ENCODE measurements around the gene CREB3L1. TPM values are rescaled to one million over a fixed set of nuclear protein-coding genes. Genes with fewer than 3 reads are reported as not detected.
A peak's percentile ranks its signal among the peaks of the same experiment; 100 is the strongest.

Gene CREB3L1
- total and polyA plus RNA-seq, 2 of the 13 experiments (the other 11 are each of a cell fraction or from before 2014, with no cell fraction given) = not detected

- no peak for TF ChIP-seq ZBED4 (CRISPR knock-in tag; IDR thresholded peaks at IDR 0.05; ENCODE audit: borderline replicate concordance)
These were observed 13.4 kb upstream of the CREB3L1 start (continued) for GRCh38 chr11:46264030-46264429.

- BruUV-seq (replicated peaks) = no TSS peak
- no peaks in the 10 kb centered on the region for H4K20me1 ChIP-seq (ENCODE audit: insufficient read depth, low read length)
- ChIA-PET POLR2A (no interaction called here), CTCF (ENCODE audit: low intra/inter-chr PET ratio, low total read pairs) (no interaction called here)
- intact Hi-C loops (cut with micrococcal nuclease; ENCODE audit: unreplicated experiment) (no loop called here), in situ Hi-C loops (cut with HindIII; ENCODE audit: extremely low pct_ligation_motif_present, low pct_unique_long_range_greater_than_20kb) (no loop called here)
- H3K79me2 ChIP-seq (ENCODE audit: insufficient read depth, low read length) = no peaks in the 10 kb centered on the region
- no peak overlapping the region for H2AFZ ChIP-seq (ENCODE audit: low read length)
- no peaks in the 10 kb centered on the region for H3K9me3 ChIP-seq (ENCODE audit: low read length)
- no peak for ATAC-seq
- TF ChIP-seq HMGXB4 (CRISPR knock-in tag; IDR thresholded peaks at IDR 0.05; ENCODE audit: borderline replicate concordance in 1 of 2, low read depth in 1 of 2) = no peak
- 0 out of 2 replicates have a peak, but pooled peaks have one; percentile 46 for TF ChIP-seq ZNF652 (CRISPR knock-in tag; IDR thresholded peaks at IDR 0.05; ENCODE audit: borderline replicate concordance, low read depth)
- no peak for TF ChIP-seq CEBPB (IDR thresholded peaks at IDR 0.05; ENCODE audit: borderline replicate concordance, low read depth, low read length)
- H3K9ac ChIP-seq (ENCODE audit: insufficient read depth, low read depth, low read length) = no peak overlapping the region
- H3K27me3 ChIP-seq (ENCODE audit: control insufficient read depth in 1 of 2, insufficient read depth in 2 of 2, low read length in 2 of 2) = peaks cover 0 to 26% of the 10 kb centered on the region in 2 experiments; a peak in 2 of 5 replicates
- H3K4me3 ChIP-seq (replicated peaks in 1 of 3; ENCODE audit: insufficient read depth in 1 of 3, low read depth in 2 of 3, low read length in 3 of 3) = no peak overlapping the region
- no peak for FAIRE-seq
- no peak overlapping the region for H3K27ac ChIP-seq (ENCODE audit: extremely low read length, insufficient read depth, low read length)
- WGBS (ENCODE audit: low lambda C conversion rate) = 54% methylated on average over 6 of the region's 9 CpGs
- H3K36me3 ChIP-seq (replicated peaks in 1 of 2; ENCODE audit: control insufficient read depth in 1 of 2, insufficient read depth in 2 of 2, low read length in 2 of 2) = no peaks in the 10 kb centered on the region
- H3K4me2 ChIP-seq (ENCODE audit: low read depth, low read length) = no peak overlapping the region
- H3K4me1 ChIP-seq (ENCODE audit: insufficient read depth, low read length) = no peaks in the 10 kb centered on the region
- DNase-seq (ENCODE audit: low spot score) = no peak
These were observed 12.5 kb upstream of the CREB3L1 start for GRCh38 chr11:46264976-46265375.
